Natural killer cell (primary cell): ENCODE results near the gene ZNF385C. TPM values are rescaled to one million over a fixed set of nuclear protein-coding genes. Genes with fewer than 3 reads are reported as not detected.

Experiments used
- ATAC-seq, 3 donors: fragments of 150-1000 bp in 2 of 3; fragments of 200-7000 bp in 1 of 3; cut with Tn5 transposase; 1 replicate in 1 of 3; 2 replicates in 2 of 3; pipeline ENCODE4 v1.10.0; 2021; ENCODE audit warnings: mild to moderate bottlenecking in 2 of 3, moderate library complexity in 2 of 3
- DNase-seq, 2 donors: peaks; one replicate each; pipeline versions ENCODE4 v3.0.0 to v3.0.0-alpha.2; 2013 to 2021; ENCODE audit warnings: mixed read lengths in 1 of 2
- H3K27ac ChIP-seq: one replicate; pipeline ENCODE4 v1.5.1; 2013; ENCODE audit warnings: mild to moderate bottlenecking, low read length
- H3K27me3 ChIP-seq: one replicate; pipeline ENCODE4 v1.6.1; 2013; ENCODE audit warnings: low read length; ENCODE audit not compliant: control insufficient read depth, insufficient read depth
- H3K36me3 ChIP-seq: one replicate; pipeline ENCODE4 v1.6.1; 2013; ENCODE audit warnings: low read length; ENCODE audit not compliant: control insufficient read depth, insufficient read depth
- H3K4me1 ChIP-seq: one replicate; pipeline ENCODE4 v1.6.1; 2013; ENCODE audit warnings: low read length; ENCODE audit not compliant: control insufficient read depth, insufficient read depth
- H3K4me3 ChIP-seq: one replicate; pipeline ENCODE4 v1.5.1; 2013; ENCODE audit warnings: low read length
- H3K9me3 ChIP-seq: one replicate; pipeline ENCODE4 v1.6.1; 2013; ENCODE audit warnings: low read length; ENCODE audit not compliant: control insufficient read depth, insufficient read depth
- H3K27ac Mint-ChIP-seq, 2 donors: one replicate each; pipeline ENCODE4 v1.8.0; 2022; ENCODE audit warnings: mild to moderate bottlenecking in 2 of 2, mixed read lengths in 2 of 2, moderate library complexity in 1 of 2
- H3K27me3 Mint-ChIP-seq, 2 donors: one replicate each; pipeline ENCODE4 v1.8.0; 2022; ENCODE audit warnings: low read depth in 2 of 2, mixed read lengths in 2 of 2
- H3K36me3 Mint-ChIP-seq: one replicate; pipeline ENCODE4 v1.8.0; 2022; ENCODE audit warnings: mixed read lengths
- H3K4me1 Mint-ChIP-seq, 2 donors: one replicate each; pipeline ENCODE4 v1.8.0; 2022; ENCODE audit warnings: mixed read lengths in 2 of 2
- H3K4me3 Mint-ChIP-seq: one replicate; pipeline ENCODE4 v1.8.0; 2022; ENCODE audit warnings: mild to moderate bottlenecking, moderate library complexity, mixed read lengths
- H3K9me3 Mint-ChIP-seq, 2 donors: one replicate each; pipeline ENCODE4 v1.8.0; 2022; ENCODE audit warnings: mixed read lengths in 2 of 2
- CTCF ChIP-seq: fragments of 200-600 bp; IDR thresholded peaks from one replicate; pipeline ENCODE4 v1.8.0; 2022; ENCODE audit warnings: antibody characterized with exemption
- WGBS: methylation state at CpG from one replicate; pipeline ENCODE4 v1.1.7; 2013; ENCODE audit warnings: missing lambda C conversion rate; ENCODE audit not compliant: insufficient coverage; 5-methylcytosine and 5-hydroxymethylcytosine counted together
- intact Hi-C: fragments of 100-400 bp; cut with micrococcal nuclease; formaldehyde crosslinking; loops from one replicate; pipeline ENCODE4 v1.14.2; 2022
- total RNA-seq, 4 donors: library from RNA; stranded (reverse); fragments of 120-200 nt in 1 of 4; gene quantifications; one replicate each; pipeline versions ENCODE4 v1.2.3 to v1.2.4, GENCODE V29; 2013 to 2022

Gene ZNF385C
- total RNA-seq, 3 donors from 2014 or later (not counting 1 experiment from before 2014, with no cell fraction given): 0.28 TPM; not detected in 2

GRCh38 chr17:42060231-42060630 is 38.0 kb downstream of the ZNF385C start:
- Mint-ChIP-seq H3K9me3 (no peaks in the 10 kb centered on the region), H3K4me3 (no peak overlapping the region), H3K27ac (no peak overlapping the region), H3K27me3 (peaks cover 4 to 6% of the 10 kb centered on the region in 2 donors), H3K4me1 (peaks cover 5 to 12% of the 10 kb centered on the region in 2 donors), H3K36me3 (no peaks in the 10 kb centered on the region)
- Histone ChIP-seq H3K4me3 (no peak overlapping the region), H3K27me3 (no peaks in the 10 kb centered on the region), H3K4me1 (peaks cover 10% of the 10 kb centered on the region), H3K9me3 (no peaks in the 10 kb centered on the region), H3K27ac (no peak overlapping the region), H3K36me3 (no peaks in the 10 kb centered on the region)
- 86% methylated on average over 4 of the region's 4 CpGs for WGBS
- DNase-seq (no peak), ATAC-seq (no peak)
- TF ChIP-seq CTCF: no peak
- intact Hi-C loops: no loop called here

GRCh38 chr17:42059815-42060214 is 38.5 kb downstream of the ZNF385C start:
- no peak overlapping the region for H3K27ac ChIP-seq
- DNase-seq (no peak), ATAC-seq (no peak)
- 65% methylated on average over 3 of the region's 4 CpGs for WGBS
- peaks cover 3% of the 10 kb centered on the region for H3K27me3 ChIP-seq
- H3K4me1 Mint-ChIP-seq: peaks cover 5 to 12% of the 10 kb centered on the region in 2 donors
- H3K36me3 ChIP-seq: no peaks in the 10 kb centered on the region
- no peak overlapping the region for H3K4me3 ChIP-seq
- H3K9me3 Mint-ChIP-seq: no peaks in the 10 kb centered on the region
- H3K4me3 Mint-ChIP-seq: no peak overlapping the region
- intact Hi-C loops: no loop called here
- peaks cover 4 to 6% of the 10 kb centered on the region in 2 donors for H3K27me3 Mint-ChIP-seq
- TF ChIP-seq CTCF: no peak
- H3K9me3 ChIP-seq: no peaks in the 10 kb centered on the region
- peaks cover 10% of the 10 kb centered on the region for H3K4me1 ChIP-seq
- no peaks in the 10 kb centered on the region for H3K36me3 Mint-ChIP-seq
- H3K27ac Mint-ChIP-seq: no peak overlapping the region

GRCh38 chr17:42058063-42058462 is 40.2 kb downstream of the ZNF385C start:
- TF ChIP-seq CTCF: no peak
- ATAC-seq (no peak), DNase-seq (no peak)
- Mint-ChIP-seq H3K4me3 (no peak overlapping the region), H3K36me3 (no peaks in the 10 kb centered on the region), H3K27ac (no peak overlapping the region), H3K9me3 (no peaks in the 10 kb centered on the region), H3K4me1 (no peaks in the 10 kb centered on the region), H3K27me3 (peaks cover 0 to 6% of the 10 kb centered on the region in 2 donors)
- H3K36me3 ChIP-seq: no peaks in the 10 kb centered on the region
- H3K9me3 ChIP-seq: no peaks in the 10 kb centered on the region
- no peak overlapping the region for H3K27ac ChIP-seq
- H3K27me3 ChIP-seq: peaks cover 5% of the 10 kb centered on the region
- WGBS: 86% methylated on average over 7 of the region's 7 CpGs
- H3K4me1 ChIP-seq: no peaks in the 10 kb centered on the region
- no peak overlapping the region for H3K4me3 ChIP-seq
- intact Hi-C loops: no loop called here

GRCh38 chr17:42056635-42057034 is 41.6 kb downstream of the ZNF385C start:
- intact Hi-C loops: no loop called here

More at GRCh38 chr17:42056635-42057034, 41.6 kb downstream of the ZNF385C start:
- Mint-ChIP-seq H3K9me3 (no peaks in the 10 kb centered on the region), H3K4me1 (no peaks in the 10 kb centered on the region), H3K36me3 (no peaks in the 10 kb centered on the region), H3K27ac (no peak overlapping the region), H3K4me3 (no peak overlapping the region), H3K27me3 (peaks cover 4 to 12% of the 10 kb centered on the region in 2 donors)
- H3K4me3 ChIP-seq: no peak overlapping the region
- no peaks in the 10 kb centered on the region for H3K36me3 ChIP-seq
- no peak for ATAC-seq
- no peak for DNase-seq
- H3K27ac ChIP-seq: no peak overlapping the region
- no peaks in the 10 kb centered on the region for H3K4me1 ChIP-seq
- TF ChIP-seq CTCF: no peak
- 64% methylated on average over 3 of the region's 3 CpGs for WGBS
- H3K9me3 ChIP-seq: no peaks in the 10 kb centered on the region
- peaks cover 7% of the 10 kb centered on the region for H3K27me3 ChIP-seq
